Measurements from ENCODE around the gene AGMO.

The AGMO gene

DNA sequence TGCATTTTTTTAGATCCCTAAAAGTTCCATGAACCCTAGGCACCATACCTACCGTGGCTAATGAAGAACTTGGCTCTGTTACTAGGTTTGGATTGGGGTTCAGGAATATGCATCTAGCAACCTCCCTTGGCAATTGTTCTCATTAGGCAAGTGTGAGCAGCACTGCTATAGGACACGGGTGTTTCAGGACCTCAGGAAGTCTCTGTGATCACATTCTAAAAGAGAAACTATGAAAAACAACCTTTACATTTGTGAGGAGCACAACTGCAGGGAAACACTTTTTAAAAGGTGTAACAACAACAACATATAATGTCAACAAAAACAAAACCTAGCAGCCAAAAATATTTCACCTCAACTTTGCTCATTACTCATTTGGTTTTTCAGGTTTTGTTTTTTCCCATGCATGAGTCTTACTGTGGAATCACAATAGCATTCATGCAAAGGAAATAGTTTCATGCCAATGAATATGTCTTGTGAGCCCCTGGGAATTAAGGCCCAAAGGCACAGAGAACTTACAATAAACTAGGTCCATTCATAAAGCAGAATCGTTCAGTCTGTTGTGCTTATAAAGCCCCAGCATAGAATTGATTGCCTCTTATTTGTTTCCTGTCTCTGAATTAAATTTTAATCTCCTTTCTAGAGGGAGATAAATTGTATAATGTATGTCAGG is 403.5 kb downstream of the AGMO start:
- Histone ChIP-seq H3K79me1 (ENCODE audit: low read depth, low read length) (no peaks in the 10 kb centered on the region), H3K4me2 (ENCODE audit: insufficient read depth, low read length, poor library complexity, severe bottlenecking) (no peak overlapping the region), H3K27me3 (ENCODE audit: control insufficient read depth in 3 of 3, insufficient read depth in 3 of 3, low read depth in 1 of 3, low read length in 3 of 3) (no peaks in the 10 kb centered on the region), H2AFZ (ENCODE audit: low read length) (no peak overlapping the region), H4K91ac (ENCODE audit: low read depth, low read length, poor library complexity) (no peak overlapping the region), H3K36me3 (replicated peaks in 1 of 2; ENCODE audit: control insufficient read depth in 2 of 2, insufficient read depth in 2 of 2, low read length in 2 of 2) (no peaks in the 10 kb centered on the region), H2BK12ac (ENCODE audit: low read length) (no peak overlapping the region), H3K23ac (ENCODE audit: low read depth, low read length, poor library complexity) (no peak overlapping the region), H3K4ac (ENCODE audit: low read length) (no peak overlapping the region), H4K8ac (ENCODE audit: low read depth, low read length) (no peak overlapping the region), H3K4me3 (ENCODE audit: low read length in 2 of 2) (no peak overlapping the region), H2BK15ac (ENCODE audit: low read length) (no peak overlapping the region), H3K18ac (ENCODE audit: low read length) (no peak overlapping the region), H2BK120ac (ENCODE audit: low read depth, low read length) (no peak overlapping the region), H3K14ac (ENCODE audit: low read length) (no peak overlapping the region), H3K9ac (ENCODE audit: low read depth, low read length, poor library complexity) (no peak overlapping the region), H3K27ac (replicated peaks; ENCODE audit: low read length) (no peak overlapping the region), H3K9me3 (replicated peaks in 1 of 2; ENCODE audit: control insufficient read depth in 2 of 2, insufficient read depth in 1 of 2, low read depth in 1 of 2, low read length in 2 of 2) (no peaks in the 10 kb centered on the region), H2BK5ac (ENCODE audit: low read length) (no peak overlapping the region), H2AK5ac (ENCODE audit: low read depth, low read length) (no peak overlapping the region), H3K4me1 (ENCODE audit: control insufficient read depth in 2 of 2, insufficient read depth in 1 of 2, low read depth in 1 of 2, low read length in 2 of 2) (peaks cover 0 to 5% of the 10 kb centered on the region in 2 donors)
- no peak for DNase-seq (ENCODE audit: low spot score)
- WGBS, 2 donors (ENCODE audit: extremely low coverage in 2 of 2, insufficient read length in 2 of 2, insufficient replicate concordance in 1 of 2), result no CpG with 5 or more reads among the region's 3 CpGs
